ENCODE data around the gene FGF14.

GRCh38 chr13:101783554-101783953, 618.3 kb downstream of the FGF14 start:
- TF ChIP-seq CTCF (IDR thresholded peaks at IDR 0.05; ENCODE audit: poor library complexity), result no peak
- TF ChIP-seq EZH2 (IDR thresholded peaks at IDR 0.05; ENCODE audit: borderline replicate concordance), result no peak
